ENCODE results near the gene CIAO3.

The CIAO3 gene

DNA sequence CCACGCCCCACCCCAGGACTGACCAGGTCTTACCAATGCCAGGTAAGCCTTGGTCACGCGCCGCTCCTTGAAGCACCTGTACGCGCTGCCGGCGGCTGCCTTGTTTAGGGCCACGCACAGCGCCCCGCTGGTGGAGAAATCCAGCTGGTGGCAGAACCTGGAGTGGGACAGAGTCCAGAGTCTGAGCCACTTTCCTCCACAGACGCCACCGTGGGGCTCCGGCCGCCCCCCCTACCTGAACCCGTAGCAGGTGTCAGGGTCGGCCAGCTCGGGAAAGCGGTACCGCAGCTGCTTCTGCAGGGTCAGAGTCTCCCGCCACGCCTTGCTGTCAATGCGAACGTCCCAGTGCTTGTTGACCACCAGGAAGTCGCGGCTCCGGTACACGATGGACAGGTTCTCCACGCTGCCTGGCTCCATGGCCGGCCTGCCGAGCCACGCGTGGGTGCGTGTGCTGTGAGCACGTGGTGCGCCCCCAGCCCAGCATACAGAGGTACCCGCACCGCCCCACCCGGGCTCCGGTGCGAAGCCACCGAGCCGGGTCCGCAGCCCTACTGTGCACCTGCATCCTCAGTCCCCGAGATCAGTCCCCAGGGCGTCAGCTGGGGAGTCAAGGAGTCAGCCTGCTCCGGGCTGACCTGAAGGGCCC, 46.6 kb upstream of the CIAO3 start:
- DNase-seq (ENCODE audit: extremely low spot score), result no peak
- ChIA-PET POLR2A (interaction anchor here (1.3 to 3.1 kb wide), 4 partner anchors 13 to 72 kb away, joined by 3 to 34 read pairs (median 24); partner anchors contain the start of genes ANTKMT, GNG13 and METRN), CTCF (interaction anchor here (1.2 to 2.1 kb wide), 3 partner anchors 67 to 75 kb away, joined by 4 to 9 read pairs (median 5); partner anchors contain the start of gene METRN)
- TF ChIP-seq ARNT (IDR thresholded peaks at IDR 0.05) (no peak), CTBP1 (IDR thresholded peaks at IDR 0.05; ENCODE audit: borderline replicate concordance) (no peak), BHLHE40 (IDR thresholded peaks at IDR 0.05; ENCODE audit: borderline replicate concordance) (no peak), ZNF384 (IDR thresholded peaks at IDR 0.05) (no peak)
- TF ChIP-seq, protein P1, sequence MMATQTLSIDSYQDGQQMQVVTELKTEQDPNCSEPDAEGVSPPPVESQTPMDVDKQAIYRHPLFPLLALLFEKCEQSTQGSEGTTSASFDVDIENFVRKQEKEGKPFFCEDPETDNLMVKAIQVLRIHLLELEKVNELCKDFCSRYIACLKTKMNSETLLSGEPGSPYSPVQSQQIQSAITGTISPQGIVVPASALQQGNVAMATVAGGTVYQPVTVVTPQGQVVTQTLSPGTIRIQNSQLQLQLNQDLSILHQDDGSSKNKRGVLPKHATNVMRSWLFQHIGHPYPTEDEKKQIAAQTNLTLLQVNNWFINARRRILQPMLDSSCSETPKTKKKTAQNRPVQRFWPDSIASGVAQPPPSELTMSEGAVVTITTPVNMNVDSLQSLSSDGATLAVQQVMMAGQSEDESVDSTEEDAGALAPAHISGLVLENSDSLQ (IDR thresholded peaks at IDR 0.05), result no peak

GRCh38 chr16:785563-786535, 45.1 kb upstream of the CIAO3 start:
- ChIA-PET CTCF (interaction anchor here (0.5 to 1.1 kb wide), 10 partner anchors 9 to 159 kb away, joined by 3 to 5 read pairs (median 4); no protein-coding TSS in a partner anchor), POLR2A (interaction anchor here (0.6 to 3.1 kb wide), 7 partner anchors 13 to 83 kb away, joined by 3 to 34 read pairs (median 4); partner anchors contain the start of gene ANTKMT)
- DNase-seq (ENCODE audit: extremely low spot score), result peak; percentile 68
- no peak for TF ChIP-seq ELF4 (IDR thresholded peaks at IDR 0.05)
- no peak for TF ChIP-seq BHLHE40 (IDR thresholded peaks at IDR 0.05; ENCODE audit: borderline replicate concordance)
- no peak for TF ChIP-seq CTBP1 (IDR thresholded peaks at IDR 0.05; ENCODE audit: borderline replicate concordance)
- TF ChIP-seq, protein P1 (IDR thresholded peaks at IDR 0.05), result no peak
- no peak for TF ChIP-seq L3MBTL2 (conservative IDR thresholded peaks at IDR 0.05)
- TF ChIP-seq SUZ12 (IDR thresholded peaks at IDR 0.05), result no peak
- TF ChIP-seq TARDBP (IDR thresholded peaks at IDR 0.05), result no peak
- TF ChIP-seq ARNT (IDR thresholded peaks at IDR 0.05), result no peak
- TF ChIP-seq FOXK2 (IDR thresholded peaks at IDR 0.05), result no peak
- no peak for TF ChIP-seq FOXM1 (IDR thresholded peaks at IDR 0.05; ENCODE audit: borderline replicate concordance)

- POLR2A ChIA-PET, result interaction anchor here (1.0 to 1.8 kb wide), 6 partner anchors 11 to 94 kb away, joined by 3 to 17 read pairs (median 4); partner anchors contain the start of genes ANTKMT, CCDC78 and WDR24
Measured at GRCh38 chr16:784431-784830, 43.6 kb upstream of the CIAO3 start.

DNA sequence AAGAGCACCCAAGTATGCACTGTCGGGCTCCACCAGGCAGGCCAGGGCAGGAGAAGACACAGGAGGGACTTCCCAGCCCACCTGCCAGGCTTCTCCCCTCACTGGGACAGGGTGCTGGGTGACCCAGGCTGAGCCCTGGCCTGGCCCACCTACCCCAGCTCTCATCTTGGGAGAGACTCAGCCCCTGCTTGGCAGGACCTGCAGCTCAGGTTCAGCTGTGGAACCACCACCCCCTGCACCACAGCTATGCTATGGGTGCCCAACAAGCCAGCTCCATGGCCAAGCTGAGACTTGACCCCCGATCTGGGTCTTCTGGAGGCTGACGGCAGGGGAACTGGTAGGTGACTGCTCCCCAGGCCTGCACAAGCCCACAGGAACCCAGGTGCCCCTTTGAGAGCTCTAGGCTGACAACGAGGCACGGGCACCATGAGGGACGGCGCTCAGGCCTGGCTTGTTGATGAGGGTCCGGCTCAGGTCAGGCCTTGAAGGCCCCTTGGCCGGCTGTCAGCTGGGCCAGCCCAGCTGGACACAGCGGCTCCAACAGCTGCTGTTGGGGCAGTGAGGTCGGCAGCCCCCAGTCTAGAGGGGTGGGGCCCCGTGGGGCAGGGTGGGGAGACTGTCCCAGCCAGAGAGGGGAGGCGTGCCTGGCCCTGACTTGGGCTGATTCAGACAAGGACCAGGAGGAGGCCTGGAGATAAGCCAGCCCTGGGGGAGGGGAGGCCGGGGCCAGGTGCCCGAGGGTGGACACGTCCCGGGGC, 42.8 kb upstream of the CIAO3 start:
- DNase-seq (ENCODE audit: extremely low spot score), result no peak
- ChIA-PET POLR2A (interaction anchor here (1.1 to 1.4 kb wide), 5 partner anchors 24 to 93 kb away, joined by 3 to 5 read pairs (median 5); partner anchors contain the start of genes ANTKMT, CCDC78, CIAO3 and WDR24), CTCF (interaction anchor here (1.4 kb wide), 1 partner anchor 71 kb away, joined by 4 read pairs; no protein-coding TSS in a partner anchor)
- no peak for TF ChIP-seq SP1 (IDR thresholded peaks at IDR 0.05)
- TF ChIP-seq TARDBP (IDR thresholded peaks at IDR 0.05), result no peak
- TF ChIP-seq BHLHE40 (IDR thresholded peaks at IDR 0.05; ENCODE audit: borderline replicate concordance), result no peak
- TF ChIP-seq NFRKB (IDR thresholded peaks at IDR 0.05), result no peak
- no peak for TF ChIP-seq FOXK2 (IDR thresholded peaks at IDR 0.05)
- TF ChIP-seq, protein P1 (IDR thresholded peaks at IDR 0.05), result no peak
- no peak for TF ChIP-seq CTBP1 (IDR thresholded peaks at IDR 0.05; ENCODE audit: borderline replicate concordance)
- no peak for TF ChIP-seq ZNF384 (IDR thresholded peaks at IDR 0.05)
- no peak for TF ChIP-seq HDGF (IDR thresholded peaks at IDR 0.05; ENCODE audit: borderline replicate concordance)
- TF ChIP-seq SUZ12 (IDR thresholded peaks at IDR 0.05), result no peak
- TF ChIP-seq L3MBTL2 (conservative IDR thresholded peaks at IDR 0.05), result no peak
- TF ChIP-seq ELF4 (IDR thresholded peaks at IDR 0.05), result no peak
- TF ChIP-seq ARNT (IDR thresholded peaks at IDR 0.05), result no peak
- no peak for TF ChIP-seq LEF1 (IDR thresholded peaks at IDR 0.05; ENCODE audit: borderline replicate concordance)
- TF ChIP-seq FOXA1 (IDR thresholded peaks at IDR 0.05), result no peak
- TF ChIP-seq FOXM1 (IDR thresholded peaks at IDR 0.05; ENCODE audit: borderline replicate concordance), result no peak

More at GRCh38 chr16:784431-784830, 43.6 kb upstream of the CIAO3 start:
- no peak for DNase-seq (ENCODE audit: extremely low spot score)
- CTCF ChIA-PET, result interaction anchor here (0.6 to 1.4 kb wide), 5 partner anchors 7 to 410 kb away, joined by 4 to 6 read pairs (median 5); no protein-coding TSS in a partner anchor
- TF ChIP-seq SP1 (IDR thresholded peaks at IDR 0.05) (no peak), ARNT (IDR thresholded peaks at IDR 0.05) (no peak), FOXA1 (IDR thresholded peaks at IDR 0.05) (no peak), L3MBTL2 (conservative IDR thresholded peaks at IDR 0.05) (no peak)
- TF ChIP-seq, protein P1 (IDR thresholded peaks at IDR 0.05), result no peak
